Measurements from ENCODE around the gene TAF4. TPM values are rescaled to one million over a fixed set of nuclear protein-coding genes. Genes with fewer than 3 reads are reported as not detected.

The TAF4 gene
- total RNA-seq, 1 experiment from 2014 or later: 94.9 TPM

DNA sequence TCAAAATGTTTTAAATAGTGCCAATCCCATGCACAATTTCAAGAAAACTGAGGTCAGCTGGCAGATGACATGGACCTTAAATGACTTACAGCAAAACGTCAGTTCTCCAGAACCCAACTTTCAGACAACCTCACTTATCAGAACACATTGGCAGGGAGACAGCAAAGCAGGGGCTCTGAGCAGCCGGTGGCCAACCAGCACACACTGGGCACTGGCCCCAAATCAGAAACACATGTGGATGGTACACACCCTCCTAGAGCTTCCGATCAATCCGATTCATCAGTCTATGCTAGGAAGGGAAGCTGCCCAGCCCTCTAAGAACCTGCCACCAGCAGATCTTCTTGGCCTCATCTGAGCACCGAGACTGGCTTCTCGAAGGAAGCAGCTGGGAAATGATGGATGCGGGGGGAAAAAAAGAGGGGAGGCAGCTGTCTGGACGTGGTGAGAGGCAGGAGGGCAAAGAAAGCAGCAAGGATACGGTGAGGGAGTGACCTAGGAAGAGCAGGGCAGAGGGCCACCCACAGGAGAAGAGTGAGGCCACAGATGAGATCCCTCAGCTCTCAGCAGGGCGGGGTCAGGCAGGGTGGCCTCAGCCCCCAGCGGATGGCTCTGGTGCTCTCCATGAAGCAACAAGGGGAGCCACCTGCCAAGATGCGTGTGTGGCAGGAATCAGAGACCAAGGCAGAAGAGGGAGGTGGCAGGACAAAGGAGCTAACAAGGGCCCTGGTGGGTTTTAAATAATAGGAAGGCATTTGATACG is 32.9 kb downstream of the TAF4 start:
- Mint-ChIP-seq H3K27me3 (ENCODE audit: insufficient read depth, unreplicated experiment) (no peaks in the 10 kb centered on the region), H3K9me3 (ENCODE audit: unreplicated experiment) (peaks cover 30% of the 10 kb centered on the region), H3K27ac (ENCODE audit: unreplicated experiment) (no peak overlapping the region), H3K4me3 (ENCODE audit: unreplicated experiment) (no peak overlapping the region), H3K4me1 (ENCODE audit: low read depth, unreplicated experiment) (peaks cover 15% of the 10 kb centered on the region), H3K36me3 (ENCODE audit: insufficient read depth, unreplicated experiment) (peaks cover 30% of the 10 kb centered on the region)
- TF ChIP-seq, protein P1, sequence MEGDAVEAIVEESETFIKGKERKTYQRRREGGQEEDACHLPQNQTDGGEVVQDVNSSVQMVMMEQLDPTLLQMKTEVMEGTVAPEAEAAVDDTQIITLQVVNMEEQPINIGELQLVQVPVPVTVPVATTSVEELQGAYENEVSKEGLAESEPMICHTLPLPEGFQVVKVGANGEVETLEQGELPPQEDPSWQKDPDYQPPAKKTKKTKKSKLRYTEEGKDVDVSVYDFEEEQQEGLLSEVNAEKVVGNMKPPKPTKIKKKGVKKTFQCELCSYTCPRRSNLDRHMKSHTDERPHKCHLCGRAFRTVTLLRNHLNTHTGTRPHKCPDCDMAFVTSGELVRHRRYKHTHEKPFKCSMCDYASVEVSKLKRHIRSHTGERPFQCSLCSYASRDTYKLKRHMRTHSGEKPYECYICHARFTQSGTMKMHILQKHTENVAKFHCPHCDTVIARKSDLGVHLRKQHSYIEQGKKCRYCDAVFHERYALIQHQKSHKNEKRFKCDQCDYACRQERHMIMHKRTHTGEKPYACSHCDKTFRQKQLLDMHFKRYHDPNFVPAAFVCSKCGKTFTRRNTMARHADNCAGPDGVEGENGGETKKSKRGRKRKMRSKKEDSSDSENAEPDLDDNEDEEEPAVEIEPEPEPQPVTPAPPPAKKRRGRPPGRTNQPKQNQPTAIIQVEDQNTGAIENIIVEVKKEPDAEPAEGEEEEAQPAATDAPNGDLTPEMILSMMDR (IDR thresholded peaks at IDR 0.05; ENCODE audit: insufficient read depth in 1 of 2, low read depth in 1 of 2, low read length in 1 of 2, severe bottlenecking in 1 of 2, unreplicated experiment in 1 of 2): no peak
- no peak for DNase-seq
- CTCF ChIA-PET: interaction anchor here (0.6 kb wide), 1 partner anchor 16 kb away, joined by 10 read pairs; no protein-coding TSS in a partner anchor
- Histone ChIP-seq H3K4me3 (ENCODE audit: low read depth, low read length) (no peak overlapping the region), H3K27me3 (replicated peaks; ENCODE audit: control insufficient read depth, insufficient read depth, low read length) (no peaks in the 10 kb centered on the region), H3K4me1 (no peaks in the 10 kb centered on the region), H3K36me3 (ENCODE audit: control insufficient read depth, insufficient read depth, low read length) (no peaks in the 10 kb centered on the region), H3K9me3 (peaks cover 3% of the 10 kb centered on the region; the same call in 1 of the 2 replicates)
- intact Hi-C loops (cut with micrococcal nuclease; ENCODE audit: unreplicated experiment): no loop called here
- POLR2A ChIA-PET: interaction anchor here (0.6 kb wide), 1 partner anchor 33 kb away, joined by 6 read pairs; the partner anchor contains the start of gene TAF4
- BruUV-seq (replicated peaks): no TSS peak

DNA sequence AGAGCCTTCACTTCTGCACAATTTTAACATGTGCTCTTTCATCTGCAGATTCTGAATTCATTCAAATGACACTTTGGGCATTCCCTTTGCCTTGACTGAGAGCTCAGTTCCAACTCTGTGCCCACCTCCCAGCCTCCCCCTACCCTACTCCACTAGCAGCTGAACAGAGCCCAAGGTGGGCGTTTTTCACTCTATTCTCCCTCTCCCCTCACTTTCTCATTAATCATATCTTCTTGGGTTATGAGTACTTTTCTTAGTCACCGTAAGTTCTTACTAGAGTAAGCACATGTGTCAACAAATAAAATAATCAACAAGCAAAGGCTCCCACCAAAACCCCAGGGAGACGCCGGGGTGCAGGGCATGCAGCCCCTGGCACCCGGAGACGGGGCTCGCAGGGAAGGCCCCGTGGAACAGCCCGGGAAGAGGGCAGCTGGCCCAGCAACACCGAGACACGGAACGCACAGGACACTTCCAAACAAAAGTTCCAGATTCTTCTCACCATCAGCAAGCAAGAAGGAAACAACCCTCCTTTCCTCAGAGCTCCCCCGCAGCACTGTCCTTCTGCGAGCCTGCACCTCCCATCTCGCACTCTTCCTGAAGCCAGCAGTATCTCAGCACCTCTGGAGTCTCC is 34.1 kb downstream of the TAF4 start:
- peaks cover 18% of the 10 kb centered on the region for H3K36me3 Mint-ChIP-seq (ENCODE audit: insufficient read depth, unreplicated experiment)
- Histone ChIP-seq H3K27me3 (replicated peaks; ENCODE audit: control insufficient read depth, insufficient read depth, low read length) (no peaks in the 10 kb centered on the region), H3K4me1 (no peaks in the 10 kb centered on the region), H3K36me3 (ENCODE audit: control insufficient read depth, insufficient read depth, low read length) (no peaks in the 10 kb centered on the region), H3K9me3 (no peaks in the 10 kb centered on the region), H3K4me3 (ENCODE audit: low read depth, low read length) (no peak overlapping the region)
- H3K4me3 Mint-ChIP-seq (ENCODE audit: unreplicated experiment): no peak overlapping the region
- ChIA-PET CTCF (no interaction called here), POLR2A (interaction anchor here (0.5 kb wide), 1 partner anchor 34 kb away, joined by 4 read pairs; the partner anchor contains the start of gene TAF4)
- H3K27ac Mint-ChIP-seq (ENCODE audit: unreplicated experiment): no peak overlapping the region
- intact Hi-C loops (cut with micrococcal nuclease; ENCODE audit: unreplicated experiment): no loop called here
- DNase-seq: no peak
- TF ChIP-seq, protein P1 (IDR thresholded peaks at IDR 0.05; ENCODE audit: insufficient read depth in 1 of 2, low read depth in 1 of 2, low read length in 1 of 2, severe bottlenecking in 1 of 2, unreplicated experiment in 1 of 2): no peak
- no peaks in the 10 kb centered on the region for H3K27me3 Mint-ChIP-seq (ENCODE audit: insufficient read depth, unreplicated experiment)
- peaks cover 18% of the 10 kb centered on the region for H3K9me3 Mint-ChIP-seq (ENCODE audit: unreplicated experiment)
- peaks cover 15% of the 10 kb centered on the region for H3K4me1 Mint-ChIP-seq (ENCODE audit: low read depth, unreplicated experiment)
- BruUV-seq (replicated peaks): no TSS peak

DNA sequence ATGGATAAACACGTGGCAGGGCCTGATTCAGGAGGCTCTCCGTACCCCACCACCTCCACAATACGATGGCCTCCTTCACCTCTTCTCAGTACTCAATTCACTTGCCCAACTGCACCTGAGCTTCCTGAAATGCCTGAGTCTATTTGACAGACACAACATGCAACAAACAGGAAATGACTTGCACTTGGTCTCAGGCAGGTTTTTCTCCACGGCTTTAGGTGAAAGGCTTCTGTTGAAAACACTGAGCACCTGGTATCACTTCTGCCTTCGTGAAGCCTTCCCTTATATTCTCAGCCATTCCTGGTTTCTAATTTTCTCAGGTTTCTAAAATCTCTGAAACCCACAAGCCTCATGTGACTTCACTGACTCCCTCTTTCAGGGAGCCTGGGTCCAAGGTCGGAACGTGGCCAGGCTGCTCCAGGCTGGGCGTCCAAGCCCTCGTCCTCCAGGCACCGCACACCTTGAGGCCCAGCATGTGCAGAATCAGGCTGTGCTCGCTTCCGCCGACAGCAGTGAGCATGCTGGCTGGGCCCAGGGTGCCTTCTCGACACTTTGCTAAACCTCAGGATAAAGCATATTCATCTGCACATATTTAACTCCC is 34.7 kb downstream of the TAF4 start:
- no TSS peak for BruUV-seq (replicated peaks)
- Mint-ChIP-seq H3K27ac (ENCODE audit: unreplicated experiment) (no peak overlapping the region), H3K4me1 (ENCODE audit: low read depth, unreplicated experiment) (peaks cover 15% of the 10 kb centered on the region), H3K4me3 (ENCODE audit: unreplicated experiment) (no peak overlapping the region), H3K9me3 (ENCODE audit: unreplicated experiment) (peaks cover 13% of the 10 kb centered on the region), H3K27me3 (ENCODE audit: insufficient read depth, unreplicated experiment) (no peaks in the 10 kb centered on the region), H3K36me3 (ENCODE audit: insufficient read depth, unreplicated experiment) (peaks cover 16% of the 10 kb centered on the region)
- no peaks in the 10 kb centered on the region for H3K4me1 ChIP-seq
- H3K27me3 ChIP-seq (replicated peaks; ENCODE audit: control insufficient read depth, insufficient read depth, low read length): no peaks in the 10 kb centered on the region
- intact Hi-C loops (cut with micrococcal nuclease; ENCODE audit: unreplicated experiment): no loop called here
- DNase-seq: no peak
- no peaks in the 10 kb centered on the region for H3K9me3 ChIP-seq
- ChIA-PET POLR2A (no interaction called here), CTCF (no interaction called here)
- no peak overlapping the region for H3K4me3 ChIP-seq (ENCODE audit: low read depth, low read length)
- TF ChIP-seq, protein P1 (IDR thresholded peaks at IDR 0.05; ENCODE audit: insufficient read depth in 1 of 2, low read depth in 1 of 2, low read length in 1 of 2, severe bottlenecking in 1 of 2, unreplicated experiment in 1 of 2): no peak
- no peaks in the 10 kb centered on the region for H3K36me3 ChIP-seq (ENCODE audit: control insufficient read depth, insufficient read depth, low read length)
